GM13976 (cell line): Measurements from ENCODE around the gene HSPA1B.

Experiments used
- DNase-seq: peaks from one replicate; pipeline ENCODE4 v3.0.0; 2012; ENCODE audit warnings: low spot score
- CTCF ChIP-seq: IDR thresholded peaks from 2 replicates; pipeline ENCODE4 v1.5.1; 2012; ENCODE audit warnings: borderline replicate concordance, mild to moderate bottlenecking; ENCODE audit not compliant: insufficient read depth; ENCODE audit errors: extremely low read depth, missing control alignments, control extremely low read depth
- in situ Hi-C: fragments of 300-500 bp; cut with MboI; formaldehyde crosslinking; loops from one replicate; pipeline ENCODE4 v1.12.0; 2022; ENCODE audit warnings: low sequenced_read_pairs, mixed read lengths, inconsistent platforms; ENCODE audit not compliant: unreplicated experiment

The HSPA1B gene

GRCh38 chr6:31827286-31828079 lies at the start of gene HSPA1B:
Gene HSPA1B, plus strand, starts transcription at chr6:31827738. Its CDS starts 213 bp downstream, at chr6:31827951.
- TF ChIP-seq CTCF, result no peak
- DNase-seq, result peak; percentile 95
- in situ Hi-C loops, result no loop called here

GRCh38 chr6:31778193-31778592 lies 49.3 kb upstream of the HSPA1B start:
- in situ Hi-C loops, result no loop called here
- DNase-seq, result no peak
- no peak for TF ChIP-seq CTCF

GRCh38 chr6:31778999-31779885 lies 48.3 kb upstream of the HSPA1B start:
- in situ Hi-C loops, result no loop called here
- DNase-seq, result no peak
- no peak for TF ChIP-seq CTCF

GRCh38 chr6:31779908-31780307 lies 47.6 kb upstream of the HSPA1B start:
- in situ Hi-C loops, result no loop called here
- no peak for DNase-seq
- no peak for TF ChIP-seq CTCF

- in situ Hi-C loops, result no loop called here
- TF ChIP-seq CTCF, result no peak
- DNase-seq, result no peak
These were observed 46.9 kb upstream of the HSPA1B start for GRCh38 chr6:31780507-31781243.
